ENCODE results near the gene TSEN2. TPM values are rescaled to one million over a fixed set of nuclear protein-coding genes. Genes with fewer than 3 reads are reported as not detected.

Gene TSEN2
- total RNA-seq, 1 experiment from 2014 or later: 22.0 TPM

DNA sequence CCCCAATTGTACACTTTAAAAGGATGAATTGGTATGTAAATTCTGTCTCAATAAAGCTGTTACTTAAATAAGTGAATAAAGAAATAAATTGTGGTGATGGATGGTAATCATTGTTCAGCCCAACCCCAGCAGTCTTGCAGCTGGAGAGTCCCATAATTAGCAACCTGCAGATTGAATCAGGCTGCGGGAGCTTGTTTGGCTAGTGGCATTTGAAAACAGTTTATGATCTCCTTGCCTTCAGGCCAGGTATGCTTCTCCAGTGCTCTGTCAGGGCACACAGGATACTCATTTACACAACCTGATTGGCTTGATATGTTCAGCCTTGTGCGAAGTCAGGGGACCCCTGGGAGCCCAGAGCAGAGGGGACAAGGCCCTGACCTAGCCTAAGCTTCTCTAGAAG, 16.5 kb upstream of the TSEN2 start:
- Histone ChIP-seq H3K4me1 (ENCODE audit: insufficient read depth, low read length) (no peaks in the 10 kb centered on the region), H4K20me1 (ENCODE audit: control insufficient read depth, insufficient read depth, insufficient read length) (no peaks in the 10 kb centered on the region), H3K18ac (ENCODE audit: insufficient read length, low read depth, low read length) (no peak overlapping the region), H3T11ph (ENCODE audit: low read length) (no peak overlapping the region), H3K23me2 (ENCODE audit: insufficient read length, low read depth, low read length, poor library complexity, severe bottlenecking) (no peaks in the 10 kb centered on the region), H3K4ac (ENCODE audit: low read depth, low read length) (no peak overlapping the region), H3K79me2 (ENCODE audit: insufficient read depth, low read length) (no peaks in the 10 kb centered on the region), H3K27me3 (ENCODE audit: insufficient read depth, low read length) (no peaks in the 10 kb centered on the region), H4K8ac (replicated peaks; ENCODE audit: insufficient read length, low read depth, low read length) (no peak overlapping the region), H4K91ac (ENCODE audit: insufficient read length, low read depth, low read length) (no peak overlapping the region), H3K14ac (ENCODE audit: insufficient read depth, low read length) (no peak overlapping the region), H2BK15ac (ENCODE audit: low read depth, low read length) (no peak overlapping the region), H2BK5ac (ENCODE audit: insufficient read length, low read length) (no peak overlapping the region), H2BK120ac (ENCODE audit: low read depth, low read length, poor library complexity, severe bottlenecking) (no peak overlapping the region), H3K23ac (ENCODE audit: insufficient read length, low read depth, low read length) (no peak overlapping the region), H2BK12ac (ENCODE audit: insufficient read length, low read depth, low read length) (no peak overlapping the region), H3K27ac (ENCODE audit: insufficient read length, low read depth, low read length) (no peak overlapping the region), H3K4me2 (ENCODE audit: insufficient read depth, insufficient read length, low read length) (no peak overlapping the region), H3K9me3 (ENCODE audit: control insufficient read depth, low read depth, low read length) (no peaks in the 10 kb centered on the region), H2BK20ac (ENCODE audit: low read depth, low read length, poor library complexity, severe bottlenecking) (no peak overlapping the region), H4K5ac (ENCODE audit: insufficient read length, low read depth, low read length) (no peak overlapping the region), H2AFZ (ENCODE audit: low read length) (no peak overlapping the region), H3K56ac (ENCODE audit: insufficient read length, low read depth, low read length) (no peak overlapping the region), H3K9ac (ENCODE audit: extremely low read depth, insufficient read length, low read length) (no peak overlapping the region), H3K79me1 (ENCODE audit: insufficient read depth, low read depth, low read length, poor library complexity, severe bottlenecking) (no peaks in the 10 kb centered on the region), H2AK5ac (ENCODE audit: insufficient read length, low read length) (no peak overlapping the region)
- TF ChIP-seq, protein P1, sequence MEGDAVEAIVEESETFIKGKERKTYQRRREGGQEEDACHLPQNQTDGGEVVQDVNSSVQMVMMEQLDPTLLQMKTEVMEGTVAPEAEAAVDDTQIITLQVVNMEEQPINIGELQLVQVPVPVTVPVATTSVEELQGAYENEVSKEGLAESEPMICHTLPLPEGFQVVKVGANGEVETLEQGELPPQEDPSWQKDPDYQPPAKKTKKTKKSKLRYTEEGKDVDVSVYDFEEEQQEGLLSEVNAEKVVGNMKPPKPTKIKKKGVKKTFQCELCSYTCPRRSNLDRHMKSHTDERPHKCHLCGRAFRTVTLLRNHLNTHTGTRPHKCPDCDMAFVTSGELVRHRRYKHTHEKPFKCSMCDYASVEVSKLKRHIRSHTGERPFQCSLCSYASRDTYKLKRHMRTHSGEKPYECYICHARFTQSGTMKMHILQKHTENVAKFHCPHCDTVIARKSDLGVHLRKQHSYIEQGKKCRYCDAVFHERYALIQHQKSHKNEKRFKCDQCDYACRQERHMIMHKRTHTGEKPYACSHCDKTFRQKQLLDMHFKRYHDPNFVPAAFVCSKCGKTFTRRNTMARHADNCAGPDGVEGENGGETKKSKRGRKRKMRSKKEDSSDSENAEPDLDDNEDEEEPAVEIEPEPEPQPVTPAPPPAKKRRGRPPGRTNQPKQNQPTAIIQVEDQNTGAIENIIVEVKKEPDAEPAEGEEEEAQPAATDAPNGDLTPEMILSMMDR (conservative IDR thresholded peaks at IDR 0.05): no peak
- Mint-ChIP-seq H3K4me3 (no peak overlapping the region), H3K9me3 (peaks cover 0 to 2% of the 10 kb centered on the region in 2 experiments; a peak in 1 of 5 replicates), H3K36me3 (ENCODE audit: insufficient read depth in 1 of 3, low read depth in 3 of 3) (no peaks in the 10 kb centered on the region), H3K27ac (no peak overlapping the region), H3K27me3 (ENCODE audit: low read depth) (no peaks in the 10 kb centered on the region; the same call in 1 of the 2 replicates), H3K4me1 (peaks cover 10 to 15% of the 10 kb centered on the region in 2 experiments; a peak in 3 of 4 replicates)
- WGBS (ENCODE audit: extremely low coverage, insufficient read length, low lambda C conversion rate): no CpG with 5 or more reads among the region's 2 CpGs
- no peak for DNase-seq

Data from H9 (cell line).